NCI-H460 (cell line): ENCODE data around the gene NUP62CL. TPM values are rescaled to one million over a fixed set of nuclear protein-coding genes. Genes with fewer than 3 reads are reported as not detected.
"Not testable (repeated sequence)": the region's sequence is repeated elsewhere in the genome, so short reads cannot be mapped to it uniquely, and the experiment has no call there.

ENCODE experiments used
- DNase-seq: peaks from one replicate; pipeline ENCODE4 v3.0.0-alpha.2; 2016; ENCODE audit warnings: low read depth; ENCODE audit errors: extremely low read depth
- polyA plus RNA-seq: library from polyadenylated mRNA; depleted of rRNA; stranded (reverse); fragments of >200 nt; gene quantifications from 2 replicates; pipeline ENCODE4 v1.2.3, GENCODE V29; 2014; cell fraction: nucleus; rRNA removed
- total RNA-seq: library from RNA; depleted of rRNA; stranded (reverse); fragments of >200 nt; shearing (Covaris generic); gene quantifications from 2 replicates; pipeline ENCODE4 v1.2.3, GENCODE V29; 2014; rRNA removed

NUP62CL gene, protein sequence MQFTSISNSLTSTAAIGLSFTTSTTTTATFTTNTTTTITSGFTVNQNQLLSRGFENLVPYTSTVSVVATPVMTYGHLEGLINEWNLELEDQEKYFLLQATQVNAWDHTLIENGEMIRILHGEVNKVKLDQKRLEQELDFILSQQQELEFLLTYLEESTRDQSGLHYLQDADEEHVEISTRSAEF
- total RNA-seq, result 11.8 and 12.6 TPM in 2 replicates
- 31.8 and 42.4 TPM in 2 replicates for polyA plus RNA-seq

GRCh38 chrX:107205770-107206696 lies at the start of gene NUP62CL, which contains the start of gene DNAAF6:
Gene NUP62CL, minus strand, starts transcription at chrX:107206433. Its CDS starts 31,287 bp downstream, at chrX:107175146.
Gene DNAAF6, plus strand, starts transcription at chrX:107206611. Its CDS starts 6,265 bp downstream, at chrX:107212876.
- DNase-seq, result peak; percentile 72

DNA sequence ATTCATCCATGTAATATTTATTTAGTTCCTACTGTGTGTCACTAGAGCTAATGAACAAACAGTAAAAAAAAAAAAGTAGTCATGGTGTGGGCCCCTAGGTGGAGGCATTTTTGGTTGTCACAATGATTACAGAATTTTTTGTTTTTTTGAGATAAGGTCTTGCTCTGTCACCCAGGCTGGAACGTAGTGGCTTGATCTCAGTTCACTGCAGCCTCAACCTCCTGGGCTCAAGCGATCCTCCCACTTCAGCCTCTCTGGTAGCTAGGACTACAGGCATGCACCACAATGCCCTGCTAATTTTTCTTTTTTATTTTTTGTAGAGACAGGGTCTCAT lies 22.2 kb upstream of the NUP62CL start:
- DNase-seq, result no peak

- DNase-seq, result no peak
Measured at GRCh38 chrX:107227780-107228485, 21.7 kb upstream of the NUP62CL start.

DNA sequence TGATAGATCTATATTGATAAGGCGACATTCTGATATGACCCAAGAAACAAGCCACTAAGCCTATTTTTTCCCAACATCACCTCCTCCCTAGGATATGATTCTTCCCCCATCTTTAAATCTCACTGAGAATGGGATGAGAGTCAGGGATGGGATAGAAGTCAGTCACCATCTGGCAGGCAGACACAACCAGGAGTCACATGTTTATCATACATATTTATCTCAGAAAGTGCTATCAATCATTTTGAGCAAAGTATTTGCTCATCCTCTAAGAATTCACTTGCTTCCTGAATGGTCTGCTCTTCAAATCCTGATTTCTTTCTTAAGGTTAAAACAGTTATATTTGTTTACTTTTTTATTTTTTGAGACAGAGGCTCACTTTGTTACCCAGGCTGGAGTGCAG lies 20.5 kb upstream of the NUP62CL start:
- no peak for DNase-seq

GRCh38 chrX:107213477-107213876 lies 7.2 kb upstream of the NUP62CL start:
- DNase-seq, result no peak

DNA sequence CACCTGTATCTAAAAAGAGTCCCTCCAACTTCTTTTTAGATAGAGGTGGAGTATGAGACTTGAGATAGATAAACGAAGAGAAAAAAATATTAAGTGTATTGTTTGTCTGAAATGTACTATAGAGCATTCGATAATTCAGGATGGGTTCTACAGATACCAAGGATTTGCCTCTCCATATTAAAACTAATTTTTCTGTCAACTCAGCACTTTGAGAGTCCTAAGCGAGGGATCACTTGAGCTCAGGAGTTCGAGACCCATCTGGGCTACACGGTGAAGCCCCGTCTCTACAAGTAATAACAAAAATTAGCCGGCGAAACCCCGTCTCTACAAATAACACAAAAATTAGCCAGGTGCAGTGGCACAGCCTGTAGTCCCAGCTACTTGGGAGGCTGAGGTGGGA lies 1.7 kb upstream of the NUP62CL start:
- DNase-seq, result no peak

- DNase-seq, result no peak
Measured at GRCh38 chrX:107207089-107207488, 856 bp upstream of the NUP62CL start.

GRCh38 chrX:107206697-107207065 lies 448 bp upstream of the NUP62CL start:
- DNase-seq, result no peak

GRCh38 chrX:107204068-107204605 lies 2.1 kb downstream of the NUP62CL start:
- no peak for DNase-seq

- DNase-seq, result no peak
Measured at GRCh38 chrX:107199491-107199890, 6.7 kb downstream of the NUP62CL start.

DNA sequence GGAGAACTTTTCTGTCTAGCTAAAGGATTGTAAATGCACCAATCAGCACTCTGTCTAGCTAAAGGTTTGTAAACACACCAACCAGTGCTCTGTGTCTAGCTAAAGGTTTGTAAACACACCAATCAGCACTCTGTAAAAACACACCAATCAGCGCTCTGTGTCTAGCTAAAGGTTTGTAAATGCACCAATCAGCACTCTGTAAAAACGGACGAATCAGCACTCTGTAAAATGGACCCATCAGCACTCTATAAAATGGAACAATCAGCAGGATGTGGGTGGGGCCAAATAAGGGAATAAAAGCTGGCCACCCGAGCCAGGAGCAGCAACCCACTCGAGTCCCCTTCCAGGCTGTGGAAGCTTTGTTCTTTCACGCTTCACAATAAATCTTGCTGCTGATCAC lies 8.2 kb downstream of the NUP62CL start:
- DNase-seq, result not testable (repeated sequence)

DNA sequence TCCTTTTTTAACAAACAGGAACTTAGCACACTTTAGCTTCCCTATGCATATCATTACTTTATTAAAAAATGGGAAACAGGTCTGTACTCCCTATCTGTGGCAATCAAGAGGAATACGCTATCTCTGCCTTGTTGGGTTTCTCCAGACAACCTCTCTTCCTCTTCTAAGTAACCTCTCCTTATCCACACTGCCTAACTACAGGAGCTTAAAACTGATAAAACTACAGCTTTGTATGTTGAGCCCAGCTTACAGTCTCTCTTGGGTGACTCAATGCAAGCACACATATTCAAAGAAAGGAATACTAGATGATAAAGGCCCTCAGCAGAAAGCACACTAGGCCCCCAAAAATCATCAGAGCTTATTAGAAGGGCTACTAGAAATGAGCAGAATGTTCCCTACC lies 8.9 kb downstream of the NUP62CL start:
- DNase-seq, result no peak

DNA sequence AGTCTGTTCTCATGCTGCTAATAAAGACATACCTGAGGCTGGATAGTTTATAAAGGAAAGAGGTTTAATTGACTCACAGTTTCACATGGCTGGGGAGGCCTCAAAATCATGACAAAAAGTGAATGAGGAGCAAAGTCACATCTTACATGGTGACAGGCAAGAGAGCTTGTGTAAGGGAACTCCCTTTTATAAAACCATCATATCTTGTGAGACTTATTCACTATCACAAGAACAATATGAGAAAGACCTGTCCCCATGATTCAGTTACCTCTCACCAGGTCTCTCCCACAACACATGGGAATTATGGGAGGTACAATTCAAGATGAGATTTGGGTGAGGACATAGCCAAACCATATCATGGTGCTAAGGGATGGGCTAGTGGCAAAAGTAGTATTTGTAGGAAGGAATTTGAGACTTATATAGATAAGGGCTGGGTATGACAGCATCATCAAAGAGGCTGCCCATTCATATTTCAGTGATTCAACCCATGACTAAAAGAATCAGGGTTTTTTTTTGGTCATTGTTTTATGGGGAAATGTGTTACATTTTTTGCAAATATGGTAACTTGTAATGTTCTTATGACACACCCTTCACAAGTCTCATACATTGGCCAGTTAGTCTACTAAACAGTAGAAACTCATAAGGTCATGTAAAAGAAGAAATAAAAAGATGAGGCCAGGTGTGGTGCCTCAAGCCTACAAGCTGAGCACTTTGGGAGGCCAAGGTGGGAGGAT lies 34.7 kb downstream of the NUP62CL start:
- DNase-seq, result no peak

DNA sequence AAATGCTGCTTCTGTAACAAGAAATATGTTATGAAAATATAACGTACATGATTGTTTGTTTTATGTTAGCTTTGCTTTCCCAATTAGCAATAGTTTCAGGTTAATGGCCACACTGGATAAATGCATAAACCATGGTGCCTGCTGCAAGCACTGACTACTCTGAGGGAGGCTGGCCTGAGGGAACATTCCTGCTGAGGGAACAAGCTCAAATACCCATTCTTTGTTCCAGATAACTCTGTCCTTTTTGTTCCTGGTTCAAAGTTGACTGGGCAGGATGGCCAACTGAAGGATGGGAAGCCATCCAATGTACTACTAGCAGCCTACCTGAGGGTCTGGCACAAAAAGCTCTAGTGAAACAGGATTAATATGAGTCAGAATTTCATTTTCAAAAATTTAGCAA lies 37.5 kb downstream of the NUP62CL start:
- DNase-seq, result no peak

GRCh38 chrX:107168257-107168656 lies 38.0 kb downstream of the NUP62CL start:
- no peak for DNase-seq

DNA sequence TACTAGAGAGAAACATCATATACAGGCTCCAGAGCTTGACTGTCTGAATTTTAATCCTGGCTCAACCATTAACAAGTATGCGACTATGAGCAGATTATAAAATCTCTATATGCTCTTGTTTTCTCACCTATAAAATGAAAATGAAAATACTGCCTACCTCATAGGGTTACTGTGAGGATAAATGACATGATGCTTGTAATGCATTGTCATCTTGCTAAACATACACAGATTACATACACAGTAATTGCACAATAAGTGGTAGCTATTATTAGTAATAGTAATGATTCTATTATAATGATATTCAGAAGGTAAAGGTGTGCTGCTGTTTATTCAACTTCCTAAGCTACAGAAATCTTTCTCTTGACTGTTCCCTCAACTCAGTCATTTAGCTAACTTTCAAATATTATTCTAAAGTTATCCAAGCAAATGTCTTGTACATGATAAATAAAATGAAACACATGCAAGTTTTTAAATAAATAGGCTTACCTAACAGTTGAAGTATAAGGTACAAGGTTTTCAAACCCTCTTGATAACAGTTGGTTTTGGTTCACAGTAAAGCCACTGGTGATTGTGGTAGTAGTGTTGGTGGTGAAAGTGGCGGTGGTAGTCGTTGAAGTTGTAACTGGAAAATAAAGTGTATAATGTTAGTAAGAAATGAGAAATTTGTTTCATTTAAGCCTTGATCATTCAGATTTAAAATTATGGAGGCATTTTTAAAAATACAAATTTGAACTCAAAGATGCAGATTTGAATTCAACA lies 38.9 kb downstream of the NUP62CL start:
- no peak for DNase-seq

DNA sequence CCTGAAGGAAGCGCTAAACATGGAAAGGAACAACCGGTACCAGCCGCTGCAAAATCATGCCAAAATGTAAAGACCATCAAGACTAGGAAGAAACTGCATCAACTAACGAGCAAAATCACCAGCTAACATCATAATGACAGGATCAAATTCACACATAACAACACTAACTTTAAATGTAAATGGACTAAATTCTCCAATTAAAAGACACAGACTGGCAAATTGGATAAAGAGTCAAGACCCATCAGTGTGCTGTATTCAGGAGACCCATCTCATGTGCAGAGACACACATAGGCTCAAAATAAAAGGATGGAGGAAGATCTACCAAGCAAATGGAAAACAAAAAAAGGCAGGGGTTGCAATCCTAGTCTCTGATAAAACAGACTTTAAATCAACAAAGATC lies 48.6 kb downstream of the NUP62CL start:
- DNase-seq, result not testable (repeated sequence)

- not testable (repeated sequence) for DNase-seq
Measured at GRCh38 chrX:107155621-107156430, 50.4 kb downstream of the NUP62CL start.
